HCT116 (cell line): ENCODE data around the gene BMERB1. TPM values are rescaled to one million over a fixed set of nuclear protein-coding genes. Genes with fewer than 3 reads are reported as not detected.
"Not testable (repeated sequence)": the region's sequence is repeated elsewhere in the genome, so short reads cannot be mapped to it uniquely, and the experiment has no call there.

Experiments used
- ATAC-seq: fragments of 200-7000 bp; cut with Tn5 transposase; 2 replicates; pipeline ENCODE4 v1.9.1; 2020; ENCODE audit warnings: mild to moderate bottlenecking, moderate library complexity
- BruUV-seq: library from RNA; stranded (reverse); fragments of 400-500 nt; replicated peaks from 2 replicates; lab custom pipeline; 2021; lab: Mats Ljungman, UMichigan
- CTCF ChIA-PET: fragments of 300-600 bp; sonication (Branson Sonifier 250); formaldehyde crosslinking; loops from one replicate; lab custom pipeline; 2021; ENCODE audit warnings: antibody characterized with exemption; lab: Charles Lee
- POLR2A ChIA-PET: fragments of 300-600, 350-600 bp; sonication (Branson Sonifier 250); formaldehyde crosslinking; loops from one replicate; lab custom pipeline; 2021; ENCODE audit warnings: antibody characterized with exemption; lab: Charles Lee
- RAD21 ChIA-PET, 2 experiments: fragments of 300-600 bp; sonication (Branson Sonifier 250); formaldehyde crosslinking; loops; one replicate each; lab custom pipeline; 2023; ENCODE audit warnings: low total read pairs in 2 of 2; ENCODE audit not compliant: uncharacterized antibody in 2 of 2, unreplicated experiment in 2 of 2, low non-redundant PET in 1 of 2; lab: Charles Lee
- DNase-seq: peaks from one replicate; pipeline ENCODE4 v3.0.0-alpha.2; 2010; ENCODE audit warnings: low read depth, low spot score
- H2AFZ ChIP-seq: fragments of 200-600 bp; shearing (Covaris generic), sonication (generic); 2 replicates; pipeline ENCODE4 v1.6.1; 2017; ENCODE audit warnings: low read depth, mixed run types, mixed read lengths, antibody characterized with exemption, low read length; ENCODE audit not compliant: poor library complexity, severe bottlenecking
- H3K27ac ChIP-seq: 2 replicates; pipeline ENCODE4 v1.5.1; 2012; ENCODE audit warnings: low read depth, low read length
- H3K27me3 ChIP-seq: fragments of 200-600 bp; sonication (generic); 2 replicates; pipeline ENCODE4 v1.6.1; 2016; ENCODE audit warnings: mixed run types, low read length, mixed read lengths; ENCODE audit not compliant: insufficient read depth
- H3K36me3 ChIP-seq, 2 experiments: fragments of 200-500 bp in 1 of 2; fragments of 200-600 bp in 1 of 2; sonication (Bioruptor generic) in 1 of 2; sonication (generic) in 1 of 2; 2 replicates each; pipeline versions ENCODE4 v1.5.1 to v1.6.1; 2014 to 2016; ENCODE audit warnings: low read length in 2 of 2, inconsistent platforms in 1 of 2, mixed read lengths in 1 of 2, mixed run types in 1 of 2; ENCODE audit not compliant: insufficient read depth in 2 of 2, control insufficient read depth in 1 of 2
- H3K4me1 ChIP-seq, 2 experiments: fragments of 200-600 bp in 1 of 2; sonication (generic) in 1 of 2; 2 replicates each; pipeline versions ENCODE4 v1.5.1 to v1.6.1; 2012 to 2017; ENCODE audit warnings: low read length in 2 of 2, inconsistent platforms in 1 of 2, mild to moderate bottlenecking in 1 of 2, mixed read lengths in 1 of 2, mixed run types in 1 of 2, moderate library complexity in 1 of 2; ENCODE audit not compliant: insufficient read depth in 2 of 2, control insufficient read depth in 1 of 2
- H3K4me2 ChIP-seq: fragments of 200-600 bp; sonication (generic); 2 replicates; pipeline ENCODE4 v1.6.1; 2017; ENCODE audit warnings: mixed run types, low read length, mixed read lengths
- H3K4me3 ChIP-seq, 2 experiments: fragments of 200-600 bp in 1 of 2; sonication (generic) in 1 of 2; replicated peaks in 1 of 2; 2 replicates each; pipeline ENCODE4 v1.5.1; 2011 to 2016; ENCODE audit warnings: low read length in 2 of 2, control low read depth in 1 of 2, low read depth in 1 of 2, mild to moderate bottlenecking in 1 of 2, mixed read lengths in 1 of 2, mixed run types in 1 of 2
- H3K79me2 ChIP-seq: fragments of 200-600 bp; sonication (generic); 2 replicates; pipeline ENCODE4 v1.6.1; 2017; ENCODE audit warnings: mild to moderate bottlenecking, mixed run types, low read length, moderate library complexity, mixed read lengths; ENCODE audit not compliant: insufficient read depth
- H3K9ac ChIP-seq: fragments of 200-600 bp; sonication (generic); 2 replicates; pipeline ENCODE4 v1.6.1; 2016; ENCODE audit warnings: low read length, mixed read lengths
- H3K9me2 ChIP-seq: fragments of 200-600 bp; sonication (generic), shearing (Covaris generic); 2 replicates; pipeline ENCODE4 v1.6.1; 2017; ENCODE audit warnings: mixed run types, mild to moderate bottlenecking, moderate library complexity; ENCODE audit not compliant: insufficient read depth
- H3K9me3 ChIP-seq, 2 experiments: fragments of 200-500 bp in 1 of 2; fragments of 200-600 bp in 1 of 2; sonication (Bioruptor generic) in 1 of 2; sonication (generic) in 1 of 2; 2 replicates each; pipeline ENCODE4 v1.6.1; 2014 to 2017; ENCODE audit warnings: low read length in 2 of 2, mixed read lengths in 2 of 2, inconsistent platforms in 1 of 2, low read depth in 1 of 2, mild to moderate bottlenecking in 1 of 2, mixed run types in 1 of 2, moderate library complexity in 1 of 2; ENCODE audit not compliant: control insufficient read depth in 1 of 2, insufficient read depth in 1 of 2
- H4K20me1 ChIP-seq: fragments of 200-600 bp; sonication (generic), shearing (Covaris generic); 2 replicates; pipeline ENCODE4 v1.6.1; 2017; ENCODE audit warnings: mixed run types, mild to moderate bottlenecking, moderate library complexity; ENCODE audit not compliant: insufficient read depth
- EGR1 ChIP-seq: IDR thresholded peaks from 2 replicates; pipeline ENCODE4 v1.6.1; 2012; ENCODE audit warnings: low read depth
- ELF1 ChIP-seq: IDR thresholded peaks from 2 replicates; pipeline ENCODE4 v1.6.1; 2012; ENCODE audit warnings: low read depth, borderline replicate concordance
- EZH2 ChIP-seq: fragments of 200-600 bp; sonication (generic); IDR thresholded peaks from 2 replicates; pipeline ENCODE4 v1.6.1; 2017; ENCODE audit warnings: antibody characterized with exemption, mixed run types
- POLR2AphosphoS5 ChIP-seq: IDR thresholded peaks from 2 replicates; pipeline ENCODE4 v1.6.1; 2011; ENCODE audit warnings: mild to moderate bottlenecking, low read depth, low read length, moderate library complexity
- SRF ChIP-seq: IDR thresholded peaks from 2 replicates; pipeline ENCODE4 v1.6.1; 2012; ENCODE audit warnings: low read depth
- ZFX ChIP-seq: fragments of 450-650 bp; IDR thresholded peaks from 2 replicates; pipeline ENCODE4 v1.6.1; 2017
- ZNF274 ChIP-seq: fragments of 200-500 bp; sonication (Bioruptor generic); IDR thresholded peaks from 2 replicates; pipeline ENCODE4 v1.6.1; 2014; ENCODE audit warnings: mild to moderate bottlenecking, low read depth, low read length, inconsistent platforms
- intact Hi-C: fragments of 100-400 bp; cut with micrococcal nuclease; formaldehyde crosslinking; loops from 2 replicates; pipeline ENCODE4 v1.10.0; 2022
- total RNA-seq: library from RNA; stranded (reverse); gene quantifications from one replicate; pipeline ENCODE4 v1.2.1, GENCODE V29; 2021; ENCODE audit not compliant: unreplicated experiment
- TF ChIP-seq, protein P1 (sequence below), 3 experiments: fragments of 200-600 bp in 1 of 3; sonication (generic) in 1 of 3; IDR thresholded peaks in 2 of 3; conservative IDR thresholded peaks in 1 of 3; 2 replicates each; pipeline ENCODE4 v1.5.1; 2012 to 2017; ENCODE audit warnings: low read depth in 2 of 3, low read length in 2 of 3, antibody characterized with exemption in 1 of 3, borderline replicate concordance in 1 of 3, control low read depth in 1 of 3, mild to moderate bottlenecking in 1 of 3, mixed read lengths in 1 of 3, mixed run types in 1 of 3, moderate library complexity in 1 of 3; ENCODE audit not compliant: insufficient read depth in 1 of 3
- TF ChIP-seq, protein P2 (sequence below): IDR thresholded peaks from 2 replicates; pipeline ENCODE4 v1.6.1; 2012
- TF ChIP-seq, protein P3 (sequence below): IDR thresholded peaks from 2 replicates; pipeline ENCODE4 v1.6.1; 2011; ENCODE audit warnings: mild to moderate bottlenecking, low read length, moderate library complexity; ENCODE audit not compliant: insufficient replicate concordance; ENCODE audit errors: extremely low read depth
- TF ChIP-seq, protein P4 (sequence below): IDR thresholded peaks from 2 replicates; pipeline ENCODE4 v1.6.1; 2012; ENCODE audit warnings: low read depth

BMERB1 gene
- total RNA-seq, 1 experiment from 2014 or later = 43.6 TPM

DNA sequence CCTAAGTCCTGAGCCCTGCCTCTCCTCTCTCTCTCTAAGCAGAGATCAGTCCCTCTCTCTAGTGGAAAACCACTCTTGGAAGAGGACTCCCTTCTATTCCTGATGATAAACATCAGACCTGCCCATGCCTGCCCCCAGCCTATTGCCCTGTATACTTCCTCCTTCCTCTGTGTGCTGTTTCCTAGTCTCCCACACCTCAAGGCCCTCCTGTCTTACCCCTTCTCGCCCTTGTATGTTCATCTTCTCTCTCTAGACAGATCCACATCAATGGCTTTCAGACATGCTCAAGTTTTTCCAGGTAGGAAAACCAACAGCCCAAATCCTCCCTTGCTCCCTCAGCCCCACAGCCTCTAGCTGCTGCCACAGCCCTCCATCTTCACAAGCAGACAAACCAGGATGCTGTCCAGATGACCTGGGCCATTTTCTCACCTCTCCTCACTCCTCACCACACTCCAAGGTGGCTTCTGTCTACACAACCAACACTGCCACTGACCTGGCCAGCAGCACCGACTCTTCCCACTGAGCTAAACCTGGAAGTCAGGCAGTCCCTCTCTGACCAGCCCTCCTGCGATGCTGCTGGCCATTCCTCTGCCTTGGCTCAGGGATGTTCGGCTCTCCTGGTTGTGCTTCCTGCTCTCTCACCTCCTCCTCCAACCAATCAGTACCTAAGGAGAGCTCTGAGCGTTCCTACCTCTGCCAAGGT is 172.3 kb downstream of the BMERB1 start:
- H3K9ac ChIP-seq = no peak overlapping the region
- no peaks in the 10 kb centered on the region for H3K79me2 ChIP-seq
- H3K4me2 ChIP-seq = no peak overlapping the region
- no peak for TF ChIP-seq EGR1
- no peak for TF ChIP-seq EZH2
- TF ChIP-seq, protein P1, sequence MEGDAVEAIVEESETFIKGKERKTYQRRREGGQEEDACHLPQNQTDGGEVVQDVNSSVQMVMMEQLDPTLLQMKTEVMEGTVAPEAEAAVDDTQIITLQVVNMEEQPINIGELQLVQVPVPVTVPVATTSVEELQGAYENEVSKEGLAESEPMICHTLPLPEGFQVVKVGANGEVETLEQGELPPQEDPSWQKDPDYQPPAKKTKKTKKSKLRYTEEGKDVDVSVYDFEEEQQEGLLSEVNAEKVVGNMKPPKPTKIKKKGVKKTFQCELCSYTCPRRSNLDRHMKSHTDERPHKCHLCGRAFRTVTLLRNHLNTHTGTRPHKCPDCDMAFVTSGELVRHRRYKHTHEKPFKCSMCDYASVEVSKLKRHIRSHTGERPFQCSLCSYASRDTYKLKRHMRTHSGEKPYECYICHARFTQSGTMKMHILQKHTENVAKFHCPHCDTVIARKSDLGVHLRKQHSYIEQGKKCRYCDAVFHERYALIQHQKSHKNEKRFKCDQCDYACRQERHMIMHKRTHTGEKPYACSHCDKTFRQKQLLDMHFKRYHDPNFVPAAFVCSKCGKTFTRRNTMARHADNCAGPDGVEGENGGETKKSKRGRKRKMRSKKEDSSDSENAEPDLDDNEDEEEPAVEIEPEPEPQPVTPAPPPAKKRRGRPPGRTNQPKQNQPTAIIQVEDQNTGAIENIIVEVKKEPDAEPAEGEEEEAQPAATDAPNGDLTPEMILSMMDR (IDR thresholded peaks at IDR 0.05 in 2 of 3, conservative IDR thresholded peaks at IDR 0.05 in 1 of 3; ENCODE audit: borderline replicate concordance in 1 of 3, insufficient read depth in 1 of 3, low read depth in 2 of 3, low read length in 2 of 3) = no peak
- TF ChIP-seq, protein P2, sequence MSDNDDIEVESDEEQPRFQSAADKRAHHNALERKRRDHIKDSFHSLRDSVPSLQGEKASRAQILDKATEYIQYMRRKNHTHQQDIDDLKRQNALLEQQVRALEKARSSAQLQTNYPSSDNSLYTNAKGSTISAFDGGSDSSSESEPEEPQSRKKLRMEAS = no peak
- TF ChIP-seq ELF1 = no peak
- TF ChIP-seq ZFX = no peak
- no peak for TF ChIP-seq ZNF274
- TF ChIP-seq, protein P3, sequence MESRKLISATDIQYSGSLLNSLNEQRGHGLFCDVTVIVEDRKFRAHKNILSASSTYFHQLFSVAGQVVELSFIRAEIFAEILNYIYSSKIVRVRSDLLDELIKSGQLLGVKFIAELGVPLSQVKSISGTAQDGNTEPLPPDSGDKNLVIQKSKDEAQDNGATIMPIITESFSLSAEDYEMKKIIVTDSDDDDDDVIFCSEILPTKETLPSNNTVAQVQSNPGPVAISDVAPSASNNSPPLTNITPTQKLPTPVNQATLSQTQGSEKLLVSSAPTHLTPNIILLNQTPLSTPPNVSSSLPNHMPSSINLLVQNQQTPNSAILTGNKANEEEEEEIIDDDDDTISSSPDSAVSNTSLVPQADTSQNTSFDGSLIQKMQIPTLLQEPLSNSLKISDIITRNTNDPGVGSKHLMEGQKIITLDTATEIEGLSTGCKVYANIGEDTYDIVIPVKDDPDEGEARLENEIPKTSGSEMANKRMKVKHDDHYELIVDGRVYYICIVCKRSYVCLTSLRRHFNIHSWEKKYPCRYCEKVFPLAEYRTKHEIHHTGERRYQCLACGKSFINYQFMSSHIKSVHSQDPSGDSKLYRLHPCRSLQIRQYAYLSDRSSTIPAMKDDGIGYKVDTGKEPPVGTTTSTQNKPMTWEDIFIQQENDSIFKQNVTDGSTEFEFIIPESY = no peak
- TF ChIP-seq SRF = no peak
- TF ChIP-seq, protein P4, sequence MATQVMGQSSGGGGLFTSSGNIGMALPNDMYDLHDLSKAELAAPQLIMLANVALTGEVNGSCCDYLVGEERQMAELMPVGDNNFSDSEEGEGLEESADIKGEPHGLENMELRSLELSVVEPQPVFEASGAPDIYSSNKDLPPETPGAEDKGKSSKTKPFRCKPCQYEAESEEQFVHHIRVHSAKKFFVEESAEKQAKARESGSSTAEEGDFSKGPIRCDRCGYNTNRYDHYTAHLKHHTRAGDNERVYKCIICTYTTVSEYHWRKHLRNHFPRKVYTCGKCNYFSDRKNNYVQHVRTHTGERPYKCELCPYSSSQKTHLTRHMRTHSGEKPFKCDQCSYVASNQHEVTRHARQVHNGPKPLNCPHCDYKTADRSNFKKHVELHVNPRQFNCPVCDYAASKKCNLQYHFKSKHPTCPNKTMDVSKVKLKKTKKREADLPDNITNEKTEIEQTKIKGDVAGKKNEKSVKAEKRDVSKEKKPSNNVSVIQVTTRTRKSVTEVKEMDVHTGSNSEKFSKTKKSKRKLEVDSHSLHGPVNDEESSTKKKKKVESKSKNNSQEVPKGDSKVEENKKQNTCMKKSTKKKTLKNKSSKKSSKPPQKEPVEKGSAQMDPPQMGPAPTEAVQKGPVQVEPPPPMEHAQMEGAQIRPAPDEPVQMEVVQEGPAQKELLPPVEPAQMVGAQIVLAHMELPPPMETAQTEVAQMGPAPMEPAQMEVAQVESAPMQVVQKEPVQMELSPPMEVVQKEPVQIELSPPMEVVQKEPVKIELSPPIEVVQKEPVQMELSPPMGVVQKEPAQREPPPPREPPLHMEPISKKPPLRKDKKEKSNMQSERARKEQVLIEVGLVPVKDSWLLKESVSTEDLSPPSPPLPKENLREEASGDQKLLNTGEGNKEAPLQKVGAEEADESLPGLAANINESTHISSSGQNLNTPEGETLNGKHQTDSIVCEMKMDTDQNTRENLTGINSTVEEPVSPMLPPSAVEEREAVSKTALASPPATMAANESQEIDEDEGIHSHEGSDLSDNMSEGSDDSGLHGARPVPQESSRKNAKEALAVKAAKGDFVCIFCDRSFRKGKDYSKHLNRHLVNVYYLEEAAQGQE = no peak
- no peak for TF ChIP-seq POLR2AphosphoS5
- TF ChIP-seq, all 23 proteins: peak for 0
- no peaks in the 10 kb centered on the region for H3K9me3 ChIP-seq
- intact Hi-C loops = no loop called here
- CTCF ChIA-PET = no interaction called here
- H2AFZ ChIP-seq = no peak overlapping the region
- no peaks in the 10 kb centered on the region for H3K4me1 ChIP-seq
- H4K20me1 ChIP-seq = no peaks in the 10 kb centered on the region
- RAD21 ChIA-PET = no interaction called here
- H3K4me3 ChIP-seq = no peak overlapping the region
- BruUV-seq = no TSS peak
- no peaks in the 10 kb centered on the region for H3K9me2 ChIP-seq
- H3K36me3 ChIP-seq = peaks cover 15 to 30% of the 10 kb centered on the region in 2 experiments
- POLR2A ChIA-PET = no interaction called here
- DNase-seq = no peak
- H3K27ac ChIP-seq = no peak overlapping the region
- no peaks in the 10 kb centered on the region for H3K27me3 ChIP-seq
- no peak for ATAC-seq

DNA sequence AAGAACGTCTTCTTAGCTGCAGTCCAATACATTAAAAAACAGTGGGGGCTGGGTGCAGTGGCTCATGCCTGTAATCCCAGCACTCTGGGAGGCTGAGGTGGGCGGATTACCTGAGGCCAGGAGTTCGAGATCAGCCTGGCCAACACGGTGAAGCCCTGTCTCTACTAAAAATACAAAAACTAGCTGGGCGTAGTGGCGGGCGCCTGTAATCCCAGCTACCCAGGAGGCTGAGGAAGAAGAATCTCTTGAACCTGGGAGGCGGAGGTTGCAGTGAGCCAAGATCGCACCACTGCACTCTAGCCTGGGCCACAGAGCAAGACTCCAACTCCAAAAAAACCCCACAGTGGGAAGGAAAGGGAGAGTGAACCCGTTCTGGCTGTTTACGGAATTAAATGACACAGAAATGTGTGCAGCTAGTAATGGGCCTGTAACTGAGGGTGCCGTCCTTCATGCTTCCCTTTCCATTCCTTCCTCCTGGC is 172.9 kb downstream of the BMERB1 start:
- H3K36me3 ChIP-seq = peaks cover 15 to 31% of the 10 kb centered on the region in 2 experiments
- H3K27me3 ChIP-seq, H3K27ac ChIP-seq, H3K9ac ChIP-seq, H3K9me3 ChIP-seq, POLR2A ChIA-PET, H3K4me2 ChIP-seq, H3K79me2 ChIP-seq, intact Hi-C loops, H2AFZ ChIP-seq, BruUV-seq, ATAC-seq, H3K4me3 ChIP-seq, RAD21 ChIA-PET, CTCF ChIA-PET, DNase-seq, H3K4me1 ChIP-seq, H3K9me2 ChIP-seq, H4K20me1 ChIP-seq: not testable (repeated sequence)
